Ovary (tissue), 3 donors: Measurements from ENCODE around the gene MAOB.

ENCODE experiments used
- POLR2A ChIP-seq: fragments of 450-650 bp; IDR thresholded peaks from one replicate; pipeline ENCODE4 v1.6.1; 2017; ENCODE audit warnings: antibody characterized with exemption, mild to moderate bottlenecking, moderate library complexity
- TF ChIP-seq, protein P1 (sequence below), 3 donors: fragments of 450-650 bp in 2 of 3; fragments of 200-600 bp in 1 of 3; IDR thresholded peaks; one replicate each; pipeline versions ENCODE4 v1.5.1 to v1.8.0; 2016 to 2022; ENCODE audit warnings: antibody characterized with exemption in 3 of 3, mild to moderate bottlenecking in 1 of 3
- donor health status: DM: no; HTN: no; CAD: no.

DNA sequence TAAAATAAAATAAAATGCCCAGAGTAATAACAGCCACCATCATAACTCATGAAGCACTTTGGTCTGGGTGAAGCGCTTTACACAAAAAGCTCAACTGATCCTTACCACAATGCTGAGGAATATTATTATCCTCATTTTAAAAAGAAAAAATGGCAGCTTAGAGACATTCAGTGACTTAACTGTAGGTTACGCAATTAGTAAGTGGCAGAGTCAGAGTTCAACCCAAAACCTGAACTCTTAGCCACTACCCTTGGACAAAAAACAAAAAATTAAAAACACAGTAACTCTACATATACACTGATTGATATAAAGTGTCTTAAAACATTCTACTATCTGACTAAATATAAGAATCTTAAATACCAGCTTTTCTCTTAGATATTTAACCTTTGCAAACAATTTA is 34.9 kb downstream of the MAOB start:
- TF ChIP-seq, protein P1, sequence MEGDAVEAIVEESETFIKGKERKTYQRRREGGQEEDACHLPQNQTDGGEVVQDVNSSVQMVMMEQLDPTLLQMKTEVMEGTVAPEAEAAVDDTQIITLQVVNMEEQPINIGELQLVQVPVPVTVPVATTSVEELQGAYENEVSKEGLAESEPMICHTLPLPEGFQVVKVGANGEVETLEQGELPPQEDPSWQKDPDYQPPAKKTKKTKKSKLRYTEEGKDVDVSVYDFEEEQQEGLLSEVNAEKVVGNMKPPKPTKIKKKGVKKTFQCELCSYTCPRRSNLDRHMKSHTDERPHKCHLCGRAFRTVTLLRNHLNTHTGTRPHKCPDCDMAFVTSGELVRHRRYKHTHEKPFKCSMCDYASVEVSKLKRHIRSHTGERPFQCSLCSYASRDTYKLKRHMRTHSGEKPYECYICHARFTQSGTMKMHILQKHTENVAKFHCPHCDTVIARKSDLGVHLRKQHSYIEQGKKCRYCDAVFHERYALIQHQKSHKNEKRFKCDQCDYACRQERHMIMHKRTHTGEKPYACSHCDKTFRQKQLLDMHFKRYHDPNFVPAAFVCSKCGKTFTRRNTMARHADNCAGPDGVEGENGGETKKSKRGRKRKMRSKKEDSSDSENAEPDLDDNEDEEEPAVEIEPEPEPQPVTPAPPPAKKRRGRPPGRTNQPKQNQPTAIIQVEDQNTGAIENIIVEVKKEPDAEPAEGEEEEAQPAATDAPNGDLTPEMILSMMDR (IDR thresholded peaks at IDR 0.05) = no peak
- no peak for TF ChIP-seq POLR2A
